OCI-LY7 (cell line): ENCODE results near the gene ARHGEF4.

ENCODE experiments used
- EZH2phosphoT487 ChIP-seq: fragments of 200-600 bp; sonication (generic); IDR thresholded peaks from 2 replicates; pipeline ENCODE4 v1.6.1; 2018; ENCODE audit warnings: low read depth, borderline replicate concordance, mild to moderate bottlenecking, mixed run types, antibody characterized with exemption, low read length, moderate library complexity, mixed read lengths
- TF ChIP-seq, protein P1 (sequence below): fragments of 200-600 bp; sonication (generic); conservative IDR thresholded peaks from 2 replicates; pipeline ENCODE4 v1.5.1; 2014; ENCODE audit warnings: mild to moderate bottlenecking, antibody characterized with exemption, low read length, moderate library complexity, mixed read lengths

DNA sequence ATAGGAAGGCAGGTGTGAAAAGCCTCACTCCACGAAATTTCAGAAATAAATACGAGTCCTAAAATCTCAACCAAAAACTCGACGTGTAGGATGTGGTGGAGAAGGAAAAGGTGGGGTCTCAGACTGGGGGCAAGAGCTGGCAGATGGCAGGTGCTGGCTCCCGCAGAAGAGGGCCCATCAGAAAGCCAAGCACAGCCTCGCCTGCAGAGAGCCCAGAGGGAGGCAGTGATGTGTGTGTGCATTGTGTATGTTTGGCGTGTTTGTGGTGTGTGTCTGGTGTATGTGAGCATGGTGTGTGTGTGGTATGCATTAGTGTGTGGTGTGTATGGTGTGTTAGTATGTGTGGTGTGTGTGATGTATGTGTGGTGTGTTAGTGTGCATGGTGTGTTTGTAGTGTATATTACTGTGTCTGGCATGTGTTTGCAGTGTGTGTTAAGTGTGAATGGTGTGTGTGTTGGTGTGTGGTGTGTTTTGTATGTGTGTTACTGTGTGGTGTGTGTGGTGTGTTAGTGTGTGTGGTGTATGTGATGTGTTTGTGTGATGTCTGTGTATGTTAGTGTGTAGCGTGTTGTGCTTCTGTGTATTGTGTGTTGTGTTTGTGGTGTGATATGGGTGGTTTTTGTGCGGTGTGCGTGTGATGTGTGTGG, 140.0 kb downstream of the ARHGEF4 start:
- TF ChIP-seq, protein P1, sequence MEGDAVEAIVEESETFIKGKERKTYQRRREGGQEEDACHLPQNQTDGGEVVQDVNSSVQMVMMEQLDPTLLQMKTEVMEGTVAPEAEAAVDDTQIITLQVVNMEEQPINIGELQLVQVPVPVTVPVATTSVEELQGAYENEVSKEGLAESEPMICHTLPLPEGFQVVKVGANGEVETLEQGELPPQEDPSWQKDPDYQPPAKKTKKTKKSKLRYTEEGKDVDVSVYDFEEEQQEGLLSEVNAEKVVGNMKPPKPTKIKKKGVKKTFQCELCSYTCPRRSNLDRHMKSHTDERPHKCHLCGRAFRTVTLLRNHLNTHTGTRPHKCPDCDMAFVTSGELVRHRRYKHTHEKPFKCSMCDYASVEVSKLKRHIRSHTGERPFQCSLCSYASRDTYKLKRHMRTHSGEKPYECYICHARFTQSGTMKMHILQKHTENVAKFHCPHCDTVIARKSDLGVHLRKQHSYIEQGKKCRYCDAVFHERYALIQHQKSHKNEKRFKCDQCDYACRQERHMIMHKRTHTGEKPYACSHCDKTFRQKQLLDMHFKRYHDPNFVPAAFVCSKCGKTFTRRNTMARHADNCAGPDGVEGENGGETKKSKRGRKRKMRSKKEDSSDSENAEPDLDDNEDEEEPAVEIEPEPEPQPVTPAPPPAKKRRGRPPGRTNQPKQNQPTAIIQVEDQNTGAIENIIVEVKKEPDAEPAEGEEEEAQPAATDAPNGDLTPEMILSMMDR, result no peak
- TF ChIP-seq EZH2phosphoT487, result no peak
